ENCODE results near the gene CRTC1.
"Not testable (repeated sequence)": the region's sequence is repeated elsewhere in the genome, so short reads cannot be mapped to it uniquely, and the experiment has no call there.

CRTC1 gene

DNA sequence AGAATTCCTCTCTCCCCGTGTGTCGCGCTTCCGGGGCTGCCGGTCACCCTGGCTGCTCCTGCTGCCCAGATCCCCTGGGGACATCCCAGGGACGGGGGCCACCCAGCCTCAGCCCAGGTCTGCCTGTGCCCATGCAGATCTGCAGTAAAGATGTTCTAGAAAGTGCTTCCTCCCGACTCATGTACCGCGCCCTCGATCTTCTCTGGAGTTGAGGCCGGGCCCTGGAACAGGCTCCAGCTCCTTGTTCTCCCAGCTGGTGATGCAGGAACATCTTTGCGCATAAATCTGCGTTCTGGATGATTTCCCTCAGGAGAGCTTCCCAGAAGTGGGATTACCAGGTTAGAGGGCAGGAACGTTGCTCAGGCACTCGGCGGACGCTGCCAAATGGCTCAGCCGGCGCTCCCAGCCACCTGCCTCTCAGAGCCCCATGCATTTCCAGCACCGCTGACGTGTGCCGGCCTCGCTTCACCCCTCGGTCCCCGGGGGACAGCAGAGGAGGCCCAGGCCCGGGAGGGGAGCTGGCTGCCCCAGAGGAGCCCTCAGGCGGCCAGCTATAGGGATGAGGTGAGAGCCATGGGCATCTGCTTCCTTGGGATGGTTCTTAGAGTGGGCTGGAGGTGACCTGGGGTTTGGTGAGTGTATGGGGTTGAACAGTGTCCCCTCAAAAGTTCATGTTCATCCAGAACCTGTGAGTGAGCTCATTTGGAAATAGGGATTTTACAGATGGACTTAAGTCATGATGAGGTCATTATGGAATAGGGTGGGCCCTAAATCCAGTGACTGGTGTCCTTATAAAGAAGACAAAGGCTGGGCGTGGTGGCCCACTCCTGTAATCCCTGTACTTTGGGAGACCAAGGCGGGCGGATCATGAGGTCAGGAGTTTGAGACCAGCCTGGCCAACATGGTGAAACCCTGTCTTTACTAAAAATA, 42.6 kb downstream of the CRTC1 start:
- H3K9ac ChIP-seq, result no peak overlapping the region
- no peaks in the 10 kb centered on the region for H3K9me3 ChIP-seq (ENCODE audit: control insufficient read depth, low read length)
- H3K27me3 ChIP-seq (ENCODE audit: control insufficient read depth, insufficient read depth, low read length), result no peaks in the 10 kb centered on the region
- H2AFZ ChIP-seq, result no peak overlapping the region
- no peak overlapping the region for H3K4me3 ChIP-seq (ENCODE audit: low read depth, low read length)
- no peak overlapping the region for H3K27ac ChIP-seq
- TF ChIP-seq, protein P1, sequence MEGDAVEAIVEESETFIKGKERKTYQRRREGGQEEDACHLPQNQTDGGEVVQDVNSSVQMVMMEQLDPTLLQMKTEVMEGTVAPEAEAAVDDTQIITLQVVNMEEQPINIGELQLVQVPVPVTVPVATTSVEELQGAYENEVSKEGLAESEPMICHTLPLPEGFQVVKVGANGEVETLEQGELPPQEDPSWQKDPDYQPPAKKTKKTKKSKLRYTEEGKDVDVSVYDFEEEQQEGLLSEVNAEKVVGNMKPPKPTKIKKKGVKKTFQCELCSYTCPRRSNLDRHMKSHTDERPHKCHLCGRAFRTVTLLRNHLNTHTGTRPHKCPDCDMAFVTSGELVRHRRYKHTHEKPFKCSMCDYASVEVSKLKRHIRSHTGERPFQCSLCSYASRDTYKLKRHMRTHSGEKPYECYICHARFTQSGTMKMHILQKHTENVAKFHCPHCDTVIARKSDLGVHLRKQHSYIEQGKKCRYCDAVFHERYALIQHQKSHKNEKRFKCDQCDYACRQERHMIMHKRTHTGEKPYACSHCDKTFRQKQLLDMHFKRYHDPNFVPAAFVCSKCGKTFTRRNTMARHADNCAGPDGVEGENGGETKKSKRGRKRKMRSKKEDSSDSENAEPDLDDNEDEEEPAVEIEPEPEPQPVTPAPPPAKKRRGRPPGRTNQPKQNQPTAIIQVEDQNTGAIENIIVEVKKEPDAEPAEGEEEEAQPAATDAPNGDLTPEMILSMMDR (IDR thresholded peaks at IDR 0.05), result no peak
- H3K4me2 ChIP-seq (ENCODE audit: low read length), result no peak overlapping the region
- no peaks in the 10 kb centered on the region for H3K4me1 ChIP-seq
- peaks cover 65% of the 10 kb centered on the region for H3K79me2 ChIP-seq
- H3K36me3 ChIP-seq (ENCODE audit: control insufficient read depth, insufficient read depth, low read length), result no peaks in the 10 kb centered on the region

DNA sequence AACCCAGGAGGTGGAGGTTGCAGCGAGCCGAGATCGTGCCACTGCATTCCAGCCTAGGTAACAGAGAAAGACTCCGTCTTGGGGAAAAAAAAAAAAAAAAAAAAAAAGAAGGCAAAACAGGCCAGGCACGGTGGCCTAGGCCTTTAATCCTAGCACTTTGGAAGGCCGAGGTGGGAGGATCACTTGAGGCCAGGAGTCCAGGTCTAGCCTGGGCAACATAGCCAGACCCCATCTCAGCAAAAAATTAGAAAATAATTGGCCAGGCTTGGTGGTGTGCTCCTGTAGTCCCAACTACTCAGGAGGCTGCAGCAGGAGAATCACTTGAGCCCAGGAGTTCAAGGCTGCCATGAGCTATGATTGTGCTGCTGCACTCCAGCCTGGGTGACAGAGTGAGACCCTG, 43.4 kb downstream of the CRTC1 start:
- Histone ChIP-seq H2AFZ (no peak overlapping the region), H3K9ac (no peak overlapping the region), H3K4me1 (no peaks in the 10 kb centered on the region), H3K27ac (no peak overlapping the region), H3K4me3 (ENCODE audit: low read depth, low read length) (no peak overlapping the region), H3K79me2 (peaks cover 62% of the 10 kb centered on the region), H3K36me3 (ENCODE audit: control insufficient read depth, insufficient read depth, low read length) (no peaks in the 10 kb centered on the region), H3K27me3 (ENCODE audit: control insufficient read depth, insufficient read depth, low read length) (no peaks in the 10 kb centered on the region), H3K4me2 (ENCODE audit: low read length) (no peak overlapping the region), H3K9me3 (ENCODE audit: control insufficient read depth, low read length) (no peaks in the 10 kb centered on the region)
- TF ChIP-seq, protein P1 (IDR thresholded peaks at IDR 0.05), result no peak

DNA sequence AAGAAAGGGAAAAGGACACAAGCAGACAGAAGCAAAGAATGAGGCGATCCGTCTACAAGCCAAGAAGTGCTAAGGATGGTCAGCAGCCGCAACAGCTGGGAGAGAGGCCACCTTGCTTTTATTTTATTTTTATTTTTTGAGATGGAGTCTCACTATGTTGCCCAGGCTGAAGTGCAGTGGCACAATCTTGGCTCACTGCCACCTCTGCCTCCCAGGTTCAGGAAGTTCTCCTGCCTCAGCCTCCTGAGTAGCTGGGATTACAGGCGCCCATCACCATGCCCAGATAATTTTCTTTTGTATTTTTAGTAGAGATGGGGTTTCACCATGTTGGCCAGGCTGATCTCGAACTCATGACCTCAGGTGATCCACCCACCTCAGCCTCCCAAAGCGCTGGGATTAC, 44.1 kb downstream of the CRTC1 start:
- not testable (repeated sequence) for H3K27ac ChIP-seq; H3K4me3 ChIP-seq (ENCODE audit: low read depth, low read length); H3K9me3 ChIP-seq (ENCODE audit: control insufficient read depth, low read length); H3K4me1 ChIP-seq; H3K9ac ChIP-seq; H3K27me3 ChIP-seq (ENCODE audit: control insufficient read depth, insufficient read depth, low read length); H3K4me2 ChIP-seq (ENCODE audit: low read length); H2AFZ ChIP-seq; H3K36me3 ChIP-seq (ENCODE audit: control insufficient read depth, insufficient read depth, low read length)
- H3K79me2 ChIP-seq, result peaks cover 60% of the 10 kb centered on the region

DNA sequence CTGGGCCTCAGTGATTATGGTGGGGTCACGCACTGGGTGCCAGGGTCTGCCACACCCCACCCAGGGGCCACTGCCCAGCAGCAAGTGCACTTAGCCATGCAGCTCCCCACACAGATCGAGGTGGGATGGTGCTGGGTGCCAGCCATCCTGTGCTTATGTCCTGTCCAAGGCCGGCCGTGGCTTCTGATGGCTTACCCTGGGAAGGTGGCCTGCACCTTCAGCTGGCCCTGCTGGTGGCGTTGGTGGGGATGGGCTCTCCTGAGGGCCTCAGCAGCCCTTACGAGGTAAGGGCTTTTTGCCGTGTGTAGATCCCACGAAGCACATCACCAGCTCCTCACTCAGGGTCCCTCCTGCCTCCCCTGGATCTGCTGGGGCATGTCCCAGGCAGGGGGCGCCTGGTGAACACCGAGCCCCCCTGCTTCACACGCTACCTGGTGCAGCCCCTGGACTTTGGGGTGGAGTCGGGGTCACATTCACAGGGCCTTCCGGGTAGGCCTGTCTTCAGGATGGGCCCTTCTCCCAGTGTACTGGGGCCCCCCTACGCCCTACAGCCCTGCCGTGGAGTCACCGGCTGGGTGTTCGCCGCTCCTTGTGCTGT, 46.6 kb downstream of the CRTC1 start:
- H2AFZ ChIP-seq, result no peak overlapping the region
- no peak overlapping the region for H3K9ac ChIP-seq
- peaks cover 55% of the 10 kb centered on the region for H3K79me2 ChIP-seq
- H3K27me3 ChIP-seq (ENCODE audit: control insufficient read depth, insufficient read depth, low read length), result no peaks in the 10 kb centered on the region
- no peaks in the 10 kb centered on the region for H3K4me1 ChIP-seq
- H3K9me3 ChIP-seq (ENCODE audit: control insufficient read depth, low read length), result no peaks in the 10 kb centered on the region
- H3K27ac ChIP-seq, result no peak overlapping the region
- no peaks in the 10 kb centered on the region for H3K36me3 ChIP-seq (ENCODE audit: control insufficient read depth, insufficient read depth, low read length)
- TF ChIP-seq, protein P1 (IDR thresholded peaks at IDR 0.05), result no peak
- no peak overlapping the region for H3K4me2 ChIP-seq (ENCODE audit: low read length)
- H3K4me3 ChIP-seq (ENCODE audit: low read depth, low read length), result no peak overlapping the region

DNA sequence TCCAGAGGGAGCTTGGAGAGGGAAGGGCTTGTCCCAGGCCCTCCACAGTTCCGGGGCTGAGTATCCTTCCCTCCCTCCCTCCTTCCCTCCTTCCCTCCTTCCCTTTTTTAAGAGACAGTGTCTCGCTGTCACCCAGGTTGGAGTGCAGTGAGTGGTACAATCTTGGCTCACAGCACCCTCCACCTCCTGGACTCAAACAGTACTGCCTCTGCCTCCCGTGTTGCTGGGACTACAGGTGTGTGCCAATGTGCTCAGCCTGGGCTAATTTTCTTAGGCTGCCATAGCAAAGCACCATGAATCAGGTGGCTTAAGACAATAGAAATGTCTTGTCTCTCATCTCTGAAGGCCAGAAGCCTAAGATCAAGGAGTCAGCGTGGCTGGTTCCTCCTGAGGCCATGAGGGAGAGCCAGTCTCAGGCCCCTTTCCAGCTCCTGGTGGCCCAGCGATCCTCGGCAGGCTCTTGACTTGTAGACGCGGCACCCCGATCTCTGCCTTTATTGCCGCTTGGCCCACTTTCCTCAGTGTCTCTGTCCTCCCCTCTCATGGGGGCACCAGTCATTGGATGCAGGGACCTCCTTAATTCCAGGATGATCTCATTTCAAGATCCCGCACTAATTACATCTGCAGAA, 47.5 kb downstream of the CRTC1 start:
- Histone ChIP-seq H3K9ac (no peak overlapping the region), H3K79me2 (peaks cover 52% of the 10 kb centered on the region), H3K4me1 (peaks cover 3% of the 10 kb centered on the region), H3K4me2 (ENCODE audit: low read length) (no peak overlapping the region), H3K9me3 (ENCODE audit: control insufficient read depth, low read length) (no peaks in the 10 kb centered on the region), H3K36me3 (ENCODE audit: control insufficient read depth, insufficient read depth, low read length) (no peaks in the 10 kb centered on the region), H2AFZ (no peak overlapping the region), H3K27ac (no peak overlapping the region), H3K27me3 (ENCODE audit: control insufficient read depth, insufficient read depth, low read length) (no peaks in the 10 kb centered on the region), H3K4me3 (ENCODE audit: low read depth, low read length) (no peak overlapping the region)
- TF ChIP-seq, protein P1 (IDR thresholded peaks at IDR 0.05), result no peak
